ENCODE measurements around the gene IL18R1.

DNA sequence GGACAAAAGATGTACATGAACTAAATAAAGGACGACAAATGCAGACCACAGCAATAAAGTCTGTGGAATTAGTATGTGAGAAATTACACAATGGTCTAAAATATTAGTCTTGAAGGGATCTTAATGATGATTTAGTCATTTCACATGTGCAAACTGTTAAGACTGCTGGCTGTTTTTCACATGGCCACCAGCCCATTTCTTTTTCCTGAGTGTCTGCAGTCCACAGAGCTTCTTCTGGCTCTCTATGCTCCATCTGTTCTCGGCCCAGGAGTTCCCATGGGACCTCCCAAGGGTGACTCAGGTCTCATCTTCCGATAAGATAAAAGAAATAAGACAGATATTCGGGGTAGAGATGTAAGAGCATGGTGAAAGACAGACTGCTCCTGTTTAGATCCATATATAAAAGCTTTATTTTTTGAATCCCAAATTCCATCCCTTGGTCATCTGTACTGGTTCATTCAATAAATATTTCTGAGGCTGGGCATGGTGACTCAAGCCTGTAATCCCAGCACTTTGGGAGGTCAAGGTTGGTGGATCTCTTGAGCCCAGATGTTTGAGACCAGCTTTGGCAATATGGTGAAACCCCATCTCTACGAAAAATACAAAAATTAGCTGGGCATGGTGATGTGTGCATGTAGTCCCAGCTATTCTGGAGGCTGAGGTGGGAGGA is 24.1 kb upstream of the IL18R1 start:
- TF ChIP-seq, protein P1, sequence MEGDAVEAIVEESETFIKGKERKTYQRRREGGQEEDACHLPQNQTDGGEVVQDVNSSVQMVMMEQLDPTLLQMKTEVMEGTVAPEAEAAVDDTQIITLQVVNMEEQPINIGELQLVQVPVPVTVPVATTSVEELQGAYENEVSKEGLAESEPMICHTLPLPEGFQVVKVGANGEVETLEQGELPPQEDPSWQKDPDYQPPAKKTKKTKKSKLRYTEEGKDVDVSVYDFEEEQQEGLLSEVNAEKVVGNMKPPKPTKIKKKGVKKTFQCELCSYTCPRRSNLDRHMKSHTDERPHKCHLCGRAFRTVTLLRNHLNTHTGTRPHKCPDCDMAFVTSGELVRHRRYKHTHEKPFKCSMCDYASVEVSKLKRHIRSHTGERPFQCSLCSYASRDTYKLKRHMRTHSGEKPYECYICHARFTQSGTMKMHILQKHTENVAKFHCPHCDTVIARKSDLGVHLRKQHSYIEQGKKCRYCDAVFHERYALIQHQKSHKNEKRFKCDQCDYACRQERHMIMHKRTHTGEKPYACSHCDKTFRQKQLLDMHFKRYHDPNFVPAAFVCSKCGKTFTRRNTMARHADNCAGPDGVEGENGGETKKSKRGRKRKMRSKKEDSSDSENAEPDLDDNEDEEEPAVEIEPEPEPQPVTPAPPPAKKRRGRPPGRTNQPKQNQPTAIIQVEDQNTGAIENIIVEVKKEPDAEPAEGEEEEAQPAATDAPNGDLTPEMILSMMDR (IDR thresholded peaks at IDR 0.05): no peak
- TF ChIP-seq REST (IDR thresholded peaks at IDR 0.05; ENCODE audit: insufficient read depth in 1 of 2, low read depth in 2 of 2, low read length in 1 of 2): no peak
